ENCODE results near the gene EHD2. TPM values are rescaled to one million over a fixed set of nuclear protein-coding genes. Genes with fewer than 3 reads are reported as not detected.

The EHD2 gene
- total and polyA plus RNA-seq, 2 of the 13 experiments (the other 11 are each of a cell fraction or from before 2014, with no cell fraction given) = 0.09 to 0.28 TPM

DNA sequence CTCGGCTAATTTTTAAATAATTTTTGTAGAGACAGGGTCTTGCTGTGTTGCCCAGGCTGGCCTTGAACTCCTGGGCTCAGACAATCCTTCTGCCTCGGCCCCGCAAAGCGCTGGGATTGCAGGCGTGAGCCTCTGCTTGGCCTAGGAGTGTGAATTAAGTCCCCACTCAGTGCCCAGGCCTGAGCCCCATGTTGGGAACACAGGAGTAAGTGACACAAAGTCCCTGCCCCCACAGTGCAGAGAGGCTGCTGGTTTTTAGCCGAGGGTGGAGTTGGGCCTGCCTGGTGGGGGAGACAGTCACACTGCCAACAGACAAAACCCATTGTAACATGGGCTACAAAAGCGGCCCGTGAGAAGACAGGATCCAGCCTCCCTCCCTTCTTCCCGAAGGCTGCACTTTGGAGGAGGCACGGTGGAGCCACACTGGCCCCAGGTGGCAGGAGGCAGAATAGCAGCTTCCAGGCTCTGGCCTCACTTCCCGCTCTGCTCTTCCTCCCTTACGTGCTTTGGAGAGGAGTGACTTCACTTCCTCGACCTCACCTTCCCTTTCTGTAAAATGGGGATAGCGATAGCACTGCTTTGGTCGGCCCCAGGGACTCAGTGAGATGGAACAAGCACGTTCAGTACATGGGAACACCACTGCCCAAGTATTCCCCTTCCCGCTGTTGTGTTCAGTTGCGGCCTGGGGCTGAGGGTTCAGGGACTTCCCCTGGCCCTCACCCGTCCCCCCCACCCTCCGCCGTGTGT is 15.2 kb upstream of the EHD2 start (continued):
- TF ChIP-seq SRSF9 (IDR thresholded peaks at IDR 0.05; ENCODE audit: borderline replicate concordance, insufficient read depth, low read depth, low read length, poor library complexity, severe bottlenecking) (no peak), ZNF607 (CRISPR knock-in tag; IDR thresholded peaks at IDR 0.05; ENCODE audit: borderline replicate concordance) (peak; percentile 42; the same call in 1 of the 2 replicates), ZFAT (CRISPR knock-in tag; conservative IDR thresholded peaks at IDR 0.05) (no peak), ZNF556 (CRISPR knock-in tag; IDR thresholded peaks at IDR 0.05; ENCODE audit: borderline replicate concordance) (no peak; the same call in 1 of the 2 replicates), CC2D1A (CRISPR knock-in tag; IDR thresholded peaks at IDR 0.05) (no peak), PAF1 (CRISPR knock-in tag; IDR thresholded peaks at IDR 0.05) (no peak), MAF1 (CRISPR knock-in tag; IDR thresholded peaks at IDR 0.05; ENCODE audit: borderline replicate concordance) (no peak), HOXA7 (CRISPR knock-in tag; IDR thresholded peaks at IDR 0.05) (no peak), ZBTB7A (CRISPR knock-in tag; IDR thresholded peaks at IDR 0.05) (no peak), ZBTB8A (CRISPR knock-in tag; IDR thresholded peaks at IDR 0.05; ENCODE audit: borderline replicate concordance, low read depth) (no peak), ZNF749 (CRISPR knock-in tag; IDR thresholded peaks at IDR 0.05; ENCODE audit: borderline replicate concordance) (no peak), ZNF296 (CRISPR knock-in tag; conservative IDR thresholded peaks at IDR 0.05) (no peak), ZNF670 (CRISPR knock-in tag; IDR thresholded peaks at IDR 0.05; ENCODE audit: borderline replicate concordance) (no peak), PATZ1 (CRISPR knock-in tag; IDR thresholded peaks at IDR 0.05) (peak; percentile 38; the same call in 1 of the 2 replicates), ZNF615 (CRISPR knock-in tag; IDR thresholded peaks at IDR 0.05; ENCODE audit: borderline replicate concordance) (no peak), SP2 (CRISPR knock-in tag; IDR thresholded peaks at IDR 0.05) (no peak), PHF8 (CRISPR knock-in tag; IDR thresholded peaks at IDR 0.05) (0 out of 2 replicates have a peak, but pooled peaks have one; percentile 14), NR2F2 (IDR thresholded peaks at IDR 0.05; ENCODE audit: borderline replicate concordance, low read depth) (no peak), NKX3-1 (CRISPR knock-in tag; IDR thresholded peaks at IDR 0.05) (no peak), ZNF337 (CRISPR knock-in tag; IDR thresholded peaks at IDR 0.05; ENCODE audit: borderline replicate concordance, low read depth) (no peak), ZNF672 (CRISPR knock-in tag; IDR thresholded peaks at IDR 0.05) (no peak), ZNF530 (CRISPR knock-in tag; IDR thresholded peaks at IDR 0.05; ENCODE audit: low read depth) (no peak)
- TF ChIP-seq, protein P1, sequence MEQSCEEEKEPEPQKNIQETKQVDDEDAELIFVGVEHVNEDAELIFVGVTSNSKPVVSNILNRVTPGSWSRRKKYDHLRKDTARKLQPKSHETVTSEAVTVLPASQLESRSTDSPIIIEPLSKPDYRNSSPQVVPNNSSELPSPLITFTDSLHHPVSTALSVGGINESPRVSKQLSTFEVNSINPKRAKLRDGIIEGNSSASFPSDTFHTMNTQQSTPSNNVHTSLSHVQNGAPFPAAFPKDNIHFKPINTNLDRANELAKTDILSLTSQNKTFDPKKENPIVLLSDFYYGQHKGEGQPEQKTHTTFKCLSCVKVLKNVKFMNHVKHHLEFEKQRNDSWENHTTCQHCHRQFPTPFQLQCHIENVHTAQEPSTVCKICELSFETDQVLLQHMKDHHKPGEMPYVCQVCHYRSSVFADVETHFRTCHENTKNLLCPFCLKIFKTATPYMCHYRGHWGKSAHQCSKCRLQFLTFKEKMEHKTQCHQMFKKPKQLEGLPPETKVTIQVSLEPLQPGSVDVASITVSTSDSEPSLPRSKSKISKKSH (CRISPR knock-in tag; IDR thresholded peaks at IDR 0.05; ENCODE audit: borderline replicate concordance) = peak; percentile 27; the same call in 1 of the 2 replicates
- TF ChIP-seq, protein P2, sequence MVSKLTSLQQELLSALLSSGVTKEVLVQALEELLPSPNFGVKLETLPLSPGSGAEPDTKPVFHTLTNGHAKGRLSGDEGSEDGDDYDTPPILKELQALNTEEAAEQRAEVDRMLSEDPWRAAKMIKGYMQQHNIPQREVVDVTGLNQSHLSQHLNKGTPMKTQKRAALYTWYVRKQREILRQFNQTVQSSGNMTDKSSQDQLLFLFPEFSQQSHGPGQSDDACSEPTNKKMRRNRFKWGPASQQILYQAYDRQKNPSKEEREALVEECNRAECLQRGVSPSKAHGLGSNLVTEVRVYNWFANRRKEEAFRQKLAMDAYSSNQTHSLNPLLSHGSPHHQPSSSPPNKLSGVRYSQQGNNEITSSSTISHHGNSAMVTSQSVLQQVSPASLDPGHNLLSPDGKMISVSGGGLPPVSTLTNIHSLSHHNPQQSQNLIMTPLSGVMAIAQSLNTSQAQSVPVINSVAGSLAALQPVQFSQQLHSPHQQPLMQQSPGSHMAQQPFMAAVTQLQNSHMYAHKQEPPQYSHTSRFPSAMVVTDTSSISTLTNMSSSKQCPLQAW (CRISPR knock-in tag; IDR thresholded peaks at IDR 0.05) = peak; percentile 64; the same call in 1 of the 2 replicates
- TF ChIP-seq, protein P3, sequence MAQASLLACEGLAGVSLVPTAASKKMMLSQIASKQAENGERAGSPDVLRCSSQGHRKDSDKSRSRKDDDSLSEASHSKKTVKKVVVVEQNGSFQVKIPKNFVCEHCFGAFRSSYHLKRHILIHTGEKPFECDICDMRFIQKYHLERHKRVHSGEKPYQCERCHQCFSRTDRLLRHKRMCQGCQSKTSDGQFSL (CRISPR knock-in tag; IDR thresholded peaks at IDR 0.05) = no peak

Measured in HepG2 (cell line).